ENCODE measurements around the gene KCND2.
"Not testable (repeated sequence)": the region's sequence is repeated elsewhere in the genome, so short reads cannot be mapped to it uniquely, and the experiment has no call there.

Gene KCND2

GRCh38 chr7:120272701-120273475 is at the start of gene KCND2:
KCND2 (plus strand) TSS chr7:120273175.
- DNase-seq = no peak

DNA sequence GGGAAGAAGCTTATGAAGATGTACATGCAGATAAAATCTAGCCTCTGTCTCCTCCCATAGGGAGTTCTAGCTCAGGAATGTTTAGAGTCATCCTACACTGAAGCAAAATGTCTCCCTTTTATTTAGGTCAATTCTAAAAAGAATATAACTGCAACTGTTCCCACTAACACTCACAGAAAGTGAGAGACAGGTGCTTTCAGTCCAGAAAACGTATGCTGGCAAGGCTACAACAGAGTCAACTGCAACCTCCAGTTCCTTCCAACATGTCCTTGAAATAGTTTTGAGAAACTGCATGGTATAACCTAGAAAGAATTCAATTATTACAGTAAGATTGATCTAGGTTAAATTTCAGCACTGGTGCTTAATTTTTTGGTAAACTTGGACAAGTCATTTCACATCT is 46.8 kb upstream of the KCND2 start:
- DNase-seq = no peak

DNA sequence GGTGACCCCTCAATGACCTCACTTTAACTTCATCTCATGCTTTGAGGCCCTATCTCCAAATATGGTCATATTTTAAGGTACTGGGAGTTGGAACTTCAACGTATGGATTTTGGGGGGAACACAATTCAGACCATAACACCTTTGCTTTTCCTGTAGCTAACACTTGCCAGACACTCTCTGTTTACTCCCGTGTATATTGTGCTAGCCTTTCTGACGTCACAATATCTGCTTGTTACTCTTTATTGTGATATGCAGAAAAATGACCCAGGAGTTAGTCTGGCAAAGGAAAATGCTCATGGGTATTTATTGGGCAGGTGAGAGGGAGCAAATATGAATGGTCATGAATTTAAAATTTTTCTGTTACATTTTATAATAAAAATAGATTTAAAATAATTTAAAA is 45.7 kb upstream of the KCND2 start:
- DNase-seq = no peak

DNA sequence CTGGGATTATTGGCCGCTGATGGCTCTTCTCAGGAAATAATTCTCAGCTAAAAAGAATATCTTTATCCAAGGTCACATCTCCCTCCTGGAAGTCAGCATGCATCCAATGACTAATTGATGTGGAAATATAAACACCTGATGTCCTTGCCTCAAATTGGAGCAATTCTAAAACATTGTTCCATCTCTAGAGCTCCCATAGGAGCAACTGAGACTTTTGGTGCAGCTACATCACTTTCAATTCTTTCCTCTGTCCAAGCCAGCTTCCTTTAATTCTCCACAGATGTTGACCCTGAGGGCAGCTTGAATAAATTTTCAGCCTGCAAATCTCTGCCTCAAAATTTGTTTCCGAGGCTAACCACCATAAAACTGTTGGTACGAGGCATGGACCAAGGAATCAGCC is 43.9 kb upstream of the KCND2 start:
- DNase-seq = no peak

- no peak for DNase-seq
These were observed 39.6 kb upstream of the KCND2 start for GRCh38 chr7:120233338-120233737.

DNA sequence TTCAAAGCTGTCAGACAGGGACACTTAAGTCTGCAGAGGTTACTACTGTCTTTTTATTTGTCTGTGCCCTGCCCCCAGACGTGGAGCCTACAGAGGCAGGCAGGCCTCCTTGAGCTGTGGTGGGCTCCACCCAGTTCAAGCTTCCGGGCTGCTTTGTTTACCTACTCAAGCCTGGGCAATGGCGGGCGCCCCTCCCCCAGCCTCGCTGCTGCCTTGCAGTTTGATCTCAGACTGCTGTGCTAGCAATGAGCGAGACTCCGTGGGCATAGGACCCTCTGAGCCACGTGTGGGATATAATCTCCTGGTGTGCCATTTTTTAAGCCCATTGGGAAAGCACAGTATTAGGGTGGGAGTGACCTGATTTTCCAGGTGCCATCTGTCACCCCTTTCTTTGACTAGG is 32.6 kb upstream of the KCND2 start:
- DNase-seq = not testable (repeated sequence)

DNA sequence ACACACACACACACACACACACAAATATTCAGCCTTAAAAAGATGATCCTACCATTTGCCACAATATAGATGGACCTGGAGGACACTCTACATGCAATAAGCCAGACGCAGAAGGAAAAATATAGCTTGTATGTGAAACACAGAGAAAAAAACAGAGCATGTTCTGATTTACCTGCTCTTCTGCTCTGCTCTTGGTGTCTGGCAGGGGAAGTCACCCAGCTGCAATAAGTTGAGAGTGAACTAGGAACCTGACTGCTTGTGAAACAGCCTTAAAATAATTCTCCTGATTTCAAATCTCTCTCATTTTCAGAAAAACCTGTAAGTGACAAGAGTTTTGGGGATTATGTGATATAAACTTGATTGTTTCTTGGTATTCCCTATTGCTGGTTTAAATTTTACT is 31.0 kb upstream of the KCND2 start:
- no peak for DNase-seq

- DNase-seq = no peak
These were observed 18.1 kb upstream of the KCND2 start for GRCh38 chr7:120254845-120255244.

GRCh38 chr7:120256344-120257070 is 16.5 kb upstream of the KCND2 start:
- no peak for DNase-seq

DNA sequence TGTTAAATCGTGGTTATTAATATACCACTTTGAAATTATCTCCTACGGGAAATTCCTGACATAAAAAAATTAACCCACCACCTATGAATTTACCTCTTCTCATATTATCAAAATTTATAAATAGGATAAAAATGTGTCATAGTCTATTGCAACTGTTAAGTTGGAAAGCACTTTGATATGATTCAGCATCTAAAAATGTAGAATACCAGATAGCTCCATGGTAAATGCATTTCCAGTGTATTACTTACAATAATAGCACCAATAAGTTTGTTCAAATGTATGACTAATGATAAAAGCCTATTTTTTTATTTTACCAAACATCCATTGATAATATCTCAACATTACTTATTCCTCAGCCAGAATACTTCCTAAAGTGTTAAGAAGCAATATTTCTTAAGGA is 13.6 kb upstream of the KCND2 start:
- DNase-seq = no peak

DNA sequence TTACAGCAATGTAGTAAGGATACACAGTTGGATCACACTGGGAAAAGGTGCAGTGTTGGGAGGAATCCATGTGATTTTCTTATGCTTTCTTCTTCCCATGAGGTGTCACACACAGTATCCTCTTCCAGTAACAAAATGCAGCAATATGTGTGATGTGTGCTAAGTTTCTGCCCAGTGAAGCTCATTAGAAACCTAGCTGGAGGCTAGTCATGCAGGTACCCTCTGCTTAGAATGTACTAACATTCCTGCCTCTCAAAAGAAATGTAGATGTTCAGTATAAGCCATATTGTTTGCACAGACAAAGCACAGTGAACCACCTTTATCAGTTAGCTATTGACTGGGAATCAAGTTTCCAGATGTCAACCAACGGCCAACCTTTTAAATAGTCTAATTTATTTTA is 12.9 kb upstream of the KCND2 start:
- DNase-seq = no peak

- no peak for DNase-seq
These were observed 714 bp upstream of the KCND2 start for GRCh38 chr7:120272261-120272660.

- peak; percentile 42 for DNase-seq
These were observed 551 bp downstream of the KCND2 start for GRCh38 chr7:120273476-120273975.

DNA sequence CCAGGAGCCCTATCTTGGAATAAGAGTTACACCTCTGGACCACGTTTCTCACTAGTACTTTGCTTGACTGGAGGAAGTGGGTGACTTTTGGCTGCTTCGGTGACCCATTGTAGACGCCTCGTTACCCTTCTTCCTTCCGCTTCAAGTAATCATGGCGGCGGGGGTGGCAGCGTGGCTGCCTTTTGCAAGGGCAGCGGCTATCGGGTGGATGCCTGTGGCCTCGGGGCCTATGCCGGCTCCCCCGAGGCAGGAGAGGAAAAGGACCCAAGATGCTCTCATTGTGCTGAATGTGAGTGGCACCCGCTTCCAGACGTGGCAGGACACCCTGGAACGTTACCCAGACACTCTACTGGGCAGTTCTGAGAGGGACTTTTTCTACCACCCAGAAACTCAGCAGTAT is 1.5 kb downstream of the KCND2 start:
- no peak for DNase-seq

DNA sequence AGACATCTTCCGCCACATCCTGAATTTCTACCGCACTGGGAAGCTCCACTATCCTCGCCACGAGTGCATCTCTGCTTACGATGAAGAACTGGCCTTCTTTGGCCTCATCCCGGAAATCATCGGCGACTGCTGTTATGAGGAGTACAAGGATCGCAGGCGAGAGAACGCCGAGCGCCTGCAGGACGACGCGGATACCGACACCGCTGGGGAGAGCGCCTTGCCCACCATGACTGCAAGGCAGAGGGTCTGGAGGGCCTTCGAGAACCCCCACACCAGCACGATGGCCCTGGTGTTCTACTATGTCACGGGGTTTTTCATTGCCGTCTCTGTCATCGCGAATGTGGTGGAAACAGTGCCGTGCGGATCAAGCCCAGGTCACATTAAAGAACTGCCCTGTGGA is 1.9 kb downstream of the KCND2 start:
- DNase-seq = no peak

- DNase-seq = no peak
These were observed 3.7 kb downstream of the KCND2 start for GRCh38 chr7:120276720-120277119.

DNA sequence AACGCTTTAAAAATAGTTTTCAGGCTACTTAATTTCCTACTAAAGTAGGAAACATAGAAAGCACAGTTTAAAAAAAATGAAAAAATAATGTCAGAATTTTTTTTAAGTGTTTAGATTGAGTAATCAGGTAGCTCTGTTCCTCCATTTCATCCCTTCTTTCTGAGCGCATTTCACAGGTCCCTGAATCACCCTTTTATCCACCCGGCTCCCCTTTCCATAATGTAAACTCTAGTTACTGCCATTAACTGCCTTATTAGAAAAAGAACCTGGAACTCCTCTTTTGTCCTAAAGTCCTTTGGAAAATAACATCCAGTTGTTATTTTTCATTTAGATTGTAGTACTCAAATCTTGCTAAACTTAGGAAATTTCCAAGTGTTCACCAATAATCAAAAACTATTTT is 5.8 kb downstream of the KCND2 start:
- DNase-seq = no peak

DNA sequence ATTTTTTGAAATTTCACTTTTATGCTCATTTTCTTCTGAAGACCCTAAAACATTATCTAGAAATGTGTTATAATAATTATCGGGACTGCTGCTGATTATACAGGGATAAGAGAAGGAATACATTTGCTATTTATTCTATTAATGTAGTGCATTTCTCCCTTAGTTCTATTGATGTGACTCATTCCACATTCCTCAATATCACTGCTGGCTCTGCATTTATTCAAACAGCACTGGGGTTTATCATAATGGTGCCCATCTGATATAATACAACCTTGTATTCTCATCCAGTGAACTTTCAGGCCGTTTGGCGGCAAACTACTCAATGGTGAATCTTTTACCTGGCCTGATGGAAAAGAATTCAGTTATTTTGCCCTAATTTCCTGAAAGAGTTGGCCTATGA is 7.8 kb downstream of the KCND2 start:
- no peak for DNase-seq

- DNase-seq = no peak
These were observed 20.1 kb downstream of the KCND2 start for GRCh38 chr7:120293027-120293426.

DNA sequence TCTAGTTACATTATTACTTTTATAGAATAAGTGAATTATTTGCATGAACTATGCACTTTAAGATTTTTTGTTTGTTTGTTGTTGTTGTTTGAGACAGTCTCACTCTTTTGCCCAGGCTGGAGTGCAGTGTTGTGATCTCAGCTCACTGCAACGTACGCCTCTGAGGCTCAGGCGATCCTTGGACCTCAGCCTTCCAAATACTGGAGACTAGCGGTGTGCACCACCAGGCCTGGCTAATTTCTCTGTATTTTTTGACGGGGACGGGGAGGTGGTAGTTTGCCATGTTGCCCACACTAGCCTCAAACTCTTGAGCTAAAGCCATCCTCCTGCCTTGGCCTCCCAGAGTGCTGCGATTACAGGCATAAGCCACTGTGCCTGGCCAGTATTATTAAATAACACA is 29.2 kb downstream of the KCND2 start:
- DNase-seq = no peak

DNA sequence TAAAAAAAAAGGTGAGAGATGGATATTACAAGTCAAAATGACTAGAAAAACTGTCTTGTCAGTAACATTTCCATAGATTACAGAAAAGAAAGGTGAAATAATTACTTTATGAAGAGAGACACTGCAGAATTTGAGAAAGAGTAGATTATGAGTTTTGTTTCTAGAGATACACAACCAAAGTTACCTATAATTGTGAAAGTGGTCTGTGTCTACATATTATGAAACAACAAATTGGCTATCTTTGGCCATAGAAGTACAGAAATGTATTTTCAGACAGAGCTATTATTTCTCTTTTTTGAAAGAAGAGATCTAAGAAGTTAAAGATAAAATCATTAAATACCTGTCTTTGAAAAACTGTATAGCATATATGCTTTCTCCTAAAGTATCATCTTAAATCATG is 30.1 kb downstream of the KCND2 start:
- DNase-seq = no peak

- DNase-seq = no peak
These were observed 31.7 kb downstream of the KCND2 start for GRCh38 chr7:120304674-120305073.

- no peak for DNase-seq
These were observed 35.1 kb downstream of the KCND2 start for GRCh38 chr7:120307991-120308545.
